ENCODE results near the gene CPNE7.

DNA sequence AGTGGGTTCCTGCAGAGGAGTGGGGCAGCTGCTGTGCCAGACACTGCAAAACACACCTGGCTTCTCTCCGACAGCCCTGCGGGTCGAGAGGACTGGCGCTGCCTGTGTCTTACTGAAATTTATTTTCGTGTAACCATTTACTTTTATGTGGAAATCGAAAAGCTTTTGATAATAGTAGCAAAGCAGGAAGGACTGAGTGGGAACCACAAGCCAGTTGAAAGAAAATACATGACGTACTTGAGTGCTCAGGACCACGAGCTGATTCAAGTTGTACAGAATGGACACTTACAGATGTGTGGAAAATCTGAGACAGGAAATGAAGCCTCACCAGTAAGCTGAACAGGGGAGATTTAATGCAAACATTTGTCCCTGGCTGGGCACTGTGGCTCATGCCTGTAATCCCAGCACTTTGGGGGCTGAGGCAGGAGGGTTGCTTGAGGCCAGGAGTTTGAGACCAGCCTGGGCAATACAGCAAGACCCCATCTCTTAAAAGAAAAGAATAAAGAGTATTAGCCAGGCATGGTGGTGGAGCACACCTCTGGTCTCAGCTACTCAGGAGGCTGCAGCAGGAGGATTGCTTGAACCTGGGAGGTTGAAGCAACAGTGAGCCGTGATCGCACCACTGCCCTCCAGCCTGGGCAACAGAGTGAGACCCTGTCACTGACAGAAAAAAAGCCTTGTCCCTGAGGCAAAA is 26.4 kb upstream of the CPNE7 start:
- TF ChIP-seq, protein P1, sequence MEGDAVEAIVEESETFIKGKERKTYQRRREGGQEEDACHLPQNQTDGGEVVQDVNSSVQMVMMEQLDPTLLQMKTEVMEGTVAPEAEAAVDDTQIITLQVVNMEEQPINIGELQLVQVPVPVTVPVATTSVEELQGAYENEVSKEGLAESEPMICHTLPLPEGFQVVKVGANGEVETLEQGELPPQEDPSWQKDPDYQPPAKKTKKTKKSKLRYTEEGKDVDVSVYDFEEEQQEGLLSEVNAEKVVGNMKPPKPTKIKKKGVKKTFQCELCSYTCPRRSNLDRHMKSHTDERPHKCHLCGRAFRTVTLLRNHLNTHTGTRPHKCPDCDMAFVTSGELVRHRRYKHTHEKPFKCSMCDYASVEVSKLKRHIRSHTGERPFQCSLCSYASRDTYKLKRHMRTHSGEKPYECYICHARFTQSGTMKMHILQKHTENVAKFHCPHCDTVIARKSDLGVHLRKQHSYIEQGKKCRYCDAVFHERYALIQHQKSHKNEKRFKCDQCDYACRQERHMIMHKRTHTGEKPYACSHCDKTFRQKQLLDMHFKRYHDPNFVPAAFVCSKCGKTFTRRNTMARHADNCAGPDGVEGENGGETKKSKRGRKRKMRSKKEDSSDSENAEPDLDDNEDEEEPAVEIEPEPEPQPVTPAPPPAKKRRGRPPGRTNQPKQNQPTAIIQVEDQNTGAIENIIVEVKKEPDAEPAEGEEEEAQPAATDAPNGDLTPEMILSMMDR (IDR thresholded peaks at IDR 0.05): no peak
- no peak for TF ChIP-seq EZH2 (IDR thresholded peaks at IDR 0.05; ENCODE audit: borderline replicate concordance, insufficient read depth, low read depth, low read length, poor library complexity, severe bottlenecking)

Data from B cell (primary cell).